Measurements from ENCODE around the gene RAB35. TPM values are rescaled to one million over a fixed set of nuclear protein-coding genes. Genes with fewer than 3 reads are reported as not detected.

Gene RAB35
- total RNA-seq, 1 experiment from 2014 or later: 42.8 TPM

- no peaks in the 10 kb centered on the region for H3K27me3 ChIP-seq (ENCODE audit: control insufficient read depth, insufficient read depth, low read length)
- H3K36me3 ChIP-seq (replicated peaks; ENCODE audit: control insufficient read depth, insufficient read depth, low read length): peaks cover 3% of the 10 kb centered on the region
- no peak overlapping the region for H3K4me3 ChIP-seq (ENCODE audit: insufficient read depth, low read depth, low read length)
- DNase-seq: no peak
Measured at GRCh38 chr12:120091371-120092090, 25.0 kb downstream of the RAB35 start.

GRCh38 chr12:120090626-120091295 lies 25.8 kb downstream of the RAB35 start:
- peak; percentile 38 for DNase-seq
- no peaks in the 10 kb centered on the region for H3K27me3 ChIP-seq (ENCODE audit: control insufficient read depth, insufficient read depth, low read length)
- H3K4me3 ChIP-seq (ENCODE audit: insufficient read depth, low read depth, low read length): no peak overlapping the region
- H3K36me3 ChIP-seq (replicated peaks; ENCODE audit: control insufficient read depth, insufficient read depth, low read length): peaks cover 3% of the 10 kb centered on the region

DNA sequence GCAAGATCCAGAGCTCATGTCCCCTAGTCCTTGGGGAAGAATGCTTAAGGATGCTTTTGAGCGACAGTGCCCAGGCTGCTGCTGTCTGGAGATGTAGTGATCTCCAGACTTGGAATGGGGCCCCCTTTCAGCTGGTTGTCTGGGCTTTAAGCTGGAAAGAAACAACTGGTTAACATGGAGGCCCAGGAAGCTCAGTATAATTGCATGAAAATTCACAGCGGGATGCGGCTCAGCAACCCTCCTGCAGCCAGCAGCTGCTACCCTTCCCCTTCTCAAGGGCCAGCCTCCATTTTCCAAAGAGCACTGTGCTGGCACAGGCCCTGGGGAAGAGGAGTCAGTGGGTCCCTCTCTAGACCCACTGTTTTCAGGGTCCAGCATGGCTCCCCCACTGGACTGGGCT lies 26.3 kb downstream of the RAB35 start:
- Histone ChIP-seq H3K27me3 (ENCODE audit: control insufficient read depth, insufficient read depth, low read length) (no peaks in the 10 kb centered on the region), H3K4me3 (ENCODE audit: insufficient read depth, low read depth, low read length) (no peak overlapping the region), H3K36me3 (replicated peaks; ENCODE audit: control insufficient read depth, insufficient read depth, low read length) (peaks cover 3% of the 10 kb centered on the region)
- DNase-seq: peak; percentile 49

DNA sequence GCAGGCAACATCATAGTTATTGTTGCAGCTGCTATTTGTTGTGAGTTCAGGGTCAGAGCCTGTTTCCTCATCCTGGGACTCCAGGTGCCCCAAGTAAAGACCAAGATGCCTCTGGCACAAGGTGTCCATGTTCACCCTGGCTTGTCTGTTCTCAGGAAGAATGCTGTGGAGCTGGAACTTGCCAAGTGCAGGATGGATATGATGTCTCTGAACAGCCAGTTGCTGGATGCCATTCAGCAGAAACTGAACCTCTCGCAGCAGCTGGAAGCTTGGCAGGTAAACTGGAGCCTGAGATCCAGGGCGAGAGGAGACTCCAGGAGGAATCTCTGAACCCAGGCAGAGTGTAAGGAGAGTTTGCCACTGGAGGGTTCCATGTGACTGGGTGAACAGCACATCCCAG lies 26.8 kb downstream of the RAB35 start:
- no peak overlapping the region for H3K4me3 ChIP-seq (ENCODE audit: insufficient read depth, low read depth, low read length)
- H3K27me3 ChIP-seq (ENCODE audit: control insufficient read depth, insufficient read depth, low read length): no peaks in the 10 kb centered on the region

GRCh38 chr12:120089105-120089504 lies 27.4 kb downstream of the RAB35 start:
- DNase-seq: no peak
- Histone ChIP-seq H3K36me3 (replicated peaks; ENCODE audit: control insufficient read depth, insufficient read depth, low read length) (peaks cover 3% of the 10 kb centered on the region; the same call in 1 of the 2 replicates), H3K27me3 (ENCODE audit: control insufficient read depth, insufficient read depth, low read length) (no peaks in the 10 kb centered on the region), H3K4me3 (ENCODE audit: insufficient read depth, low read depth, low read length) (no peak overlapping the region)

More for the DNA sequence above, 26.8 kb downstream of the RAB35 start:
- peaks cover 3% of the 10 kb centered on the region for H3K36me3 ChIP-seq (replicated peaks; ENCODE audit: control insufficient read depth, insufficient read depth, low read length)
- DNase-seq: no peak

DNA sequence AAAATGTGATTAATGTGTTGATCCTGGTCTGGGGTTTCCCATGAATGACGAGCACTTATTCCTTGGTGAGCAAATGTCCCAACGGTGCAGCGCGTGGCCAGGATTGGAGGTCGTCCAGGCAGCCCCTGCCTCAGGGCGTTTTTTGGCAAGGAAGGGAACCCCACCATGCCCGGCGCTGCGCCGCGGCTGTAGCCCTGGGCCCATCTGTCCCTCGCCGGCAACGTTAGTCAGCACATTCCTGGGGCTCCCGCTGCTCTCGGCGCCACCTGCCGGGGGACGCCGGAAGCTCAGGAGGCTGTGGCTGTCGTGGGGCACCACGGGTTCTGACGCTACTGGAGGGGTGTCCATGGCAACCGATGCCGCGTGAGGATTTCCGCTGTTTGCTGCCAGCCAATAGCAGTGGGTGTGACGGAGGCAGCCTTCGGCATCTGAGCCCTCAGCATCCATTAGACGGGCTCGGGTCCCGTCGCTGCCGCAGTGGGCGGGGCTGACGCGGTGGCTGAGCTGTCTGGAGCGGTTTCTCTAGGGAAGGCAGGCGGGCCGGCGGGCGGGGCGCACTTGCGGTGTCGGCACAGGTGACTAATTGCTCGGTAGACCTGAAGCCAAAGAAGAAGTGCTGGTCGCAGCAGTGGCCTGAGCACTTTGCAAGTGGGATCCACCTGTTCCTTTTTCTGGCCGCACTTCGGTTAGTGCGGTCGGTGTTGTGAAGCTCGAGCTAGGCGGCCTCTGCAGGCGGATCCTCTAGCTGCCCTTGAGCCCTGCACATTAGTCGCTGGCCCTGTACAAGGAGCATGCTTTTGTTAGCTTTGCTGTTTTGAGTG lies 29.5 kb downstream of the RAB35 start:
- peak overlapping the region; percentile 39 for H3K4me3 ChIP-seq (ENCODE audit: insufficient read depth, low read depth, low read length)
- peak; percentile 99 for DNase-seq
- no peaks in the 10 kb centered on the region for H3K27me3 ChIP-seq (ENCODE audit: control insufficient read depth, insufficient read depth, low read length)
- peaks cover 3% of the 10 kb centered on the region; the same call in 1 of the 2 replicates for H3K36me3 ChIP-seq (replicated peaks; ENCODE audit: control insufficient read depth, insufficient read depth, low read length)

DNA sequence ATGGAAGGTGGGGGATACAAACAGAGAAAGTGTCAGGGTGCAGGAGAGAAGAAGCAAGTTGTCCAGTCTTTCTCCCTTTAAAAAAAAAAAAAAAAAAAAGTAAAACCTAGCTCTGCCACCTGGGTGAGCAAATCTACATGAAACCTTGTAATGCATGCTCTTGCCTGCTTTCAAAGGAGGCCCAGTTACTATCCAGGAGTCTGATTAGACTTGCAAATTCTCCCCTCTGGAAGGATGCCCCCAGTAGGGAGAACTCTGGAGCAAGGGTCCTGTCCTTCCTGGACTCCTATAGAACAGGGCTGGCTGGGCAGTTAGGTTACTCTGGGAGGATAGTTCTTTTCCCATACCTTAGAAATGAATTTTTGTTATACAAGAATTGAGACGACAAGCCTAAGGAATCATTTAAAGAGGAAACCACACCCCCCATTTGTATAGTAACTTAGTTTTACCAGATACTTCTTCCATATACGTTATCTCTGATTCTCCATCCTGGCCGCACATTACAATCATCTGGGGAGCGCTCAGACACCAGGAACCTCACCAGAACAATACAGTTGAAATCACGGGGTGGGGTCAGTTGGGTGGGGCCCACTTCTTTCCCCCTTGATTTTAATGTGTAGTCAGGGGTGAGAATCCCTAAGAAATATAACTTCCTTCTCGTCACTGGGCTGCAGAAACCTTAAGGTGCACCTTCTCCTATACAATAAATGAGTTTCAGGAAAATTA lies 30.5 kb downstream of the RAB35 start:
- Histone ChIP-seq H3K4me3 (ENCODE audit: insufficient read depth, low read depth, low read length) (no peak overlapping the region), H3K36me3 (replicated peaks; ENCODE audit: control insufficient read depth, insufficient read depth, low read length) (0 out of 2 replicates have a peak, but pooled peaks cover 2% of the 10 kb centered on the region), H3K27me3 (ENCODE audit: control insufficient read depth, insufficient read depth, low read length) (no peaks in the 10 kb centered on the region)
- peak; percentile 73 for DNase-seq

DNA sequence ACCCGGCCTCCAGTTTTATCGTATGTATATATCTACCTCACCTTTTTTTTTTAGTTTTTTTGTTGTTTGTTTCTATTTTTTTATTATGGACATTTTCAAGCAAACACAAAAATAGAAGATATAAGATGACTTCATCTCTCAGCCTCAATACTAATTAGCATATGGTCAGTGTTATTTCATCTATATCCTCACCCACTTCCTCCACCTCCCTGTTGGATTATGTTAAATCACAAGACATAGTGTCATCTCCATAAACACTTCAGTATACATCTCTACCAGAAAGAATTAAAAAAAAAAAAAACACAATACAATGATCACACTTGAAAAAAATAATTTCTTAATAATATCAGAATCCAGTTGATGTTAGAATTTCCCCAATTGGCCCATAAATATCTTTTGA lies 34.9 kb downstream of the RAB35 start:
- no peak overlapping the region for H3K4me3 ChIP-seq (ENCODE audit: insufficient read depth, low read depth, low read length)

GRCh38 chr12:120079411-120080400 lies 36.8 kb downstream of the RAB35 start:
- H3K36me3 ChIP-seq (replicated peaks; ENCODE audit: control insufficient read depth, insufficient read depth, low read length): no peaks in the 10 kb centered on the region
- no peak overlapping the region for H3K4me3 ChIP-seq (ENCODE audit: insufficient read depth, low read depth, low read length)
- no peak for DNase-seq
- H3K27me3 ChIP-seq (ENCODE audit: control insufficient read depth, insufficient read depth, low read length): no peaks in the 10 kb centered on the region

More for the DNA sequence above, 34.9 kb downstream of the RAB35 start:
- Histone ChIP-seq H3K27me3 (ENCODE audit: control insufficient read depth, insufficient read depth, low read length) (no peaks in the 10 kb centered on the region), H3K36me3 (replicated peaks; ENCODE audit: control insufficient read depth, insufficient read depth, low read length) (no peaks in the 10 kb centered on the region)
- DNase-seq: no peak

- H3K36me3 ChIP-seq (replicated peaks; ENCODE audit: control insufficient read depth, insufficient read depth, low read length): no peaks in the 10 kb centered on the region
- H3K27me3 ChIP-seq (ENCODE audit: control insufficient read depth, insufficient read depth, low read length): no peaks in the 10 kb centered on the region
- DNase-seq: no peak
- no peak overlapping the region for H3K4me3 ChIP-seq (ENCODE audit: insufficient read depth, low read depth, low read length)
Measured at GRCh38 chr12:120078868-120079267, 37.7 kb downstream of the RAB35 start.

DNA sequence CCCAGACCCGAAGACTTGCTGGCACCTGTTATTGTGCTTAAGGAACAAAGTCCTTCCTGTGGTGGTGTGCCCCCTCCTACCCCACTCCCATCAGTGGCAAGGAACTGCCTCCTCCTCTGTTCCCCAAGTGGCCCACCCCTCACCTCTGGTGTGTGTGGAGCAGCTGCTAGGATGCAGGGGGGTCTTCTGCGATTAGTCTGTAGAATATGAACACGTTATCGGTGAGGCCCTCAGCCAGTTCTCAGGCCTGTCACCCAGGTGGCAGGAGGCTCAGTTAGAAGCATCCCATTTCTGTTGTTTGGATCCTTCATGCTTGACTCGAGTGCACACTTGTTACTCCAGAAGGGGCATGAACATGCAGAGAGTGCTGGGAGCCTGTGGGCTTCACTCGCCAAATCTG lies 39.3 kb downstream of the RAB35 start:
- H3K36me3 ChIP-seq (replicated peaks; ENCODE audit: control insufficient read depth, insufficient read depth, low read length): no peaks in the 10 kb centered on the region
- H3K4me3 ChIP-seq (ENCODE audit: insufficient read depth, low read depth, low read length): no peak overlapping the region
- no peaks in the 10 kb centered on the region for H3K27me3 ChIP-seq (ENCODE audit: control insufficient read depth, insufficient read depth, low read length)
- no peak for DNase-seq

- Histone ChIP-seq H3K36me3 (replicated peaks; ENCODE audit: control insufficient read depth, insufficient read depth, low read length) (peaks cover 2% of the 10 kb centered on the region; the same call in 1 of the 2 replicates), H3K27me3 (ENCODE audit: control insufficient read depth, insufficient read depth, low read length) (no peaks in the 10 kb centered on the region), H3K4me3 (ENCODE audit: insufficient read depth, low read depth, low read length) (no peak overlapping the region)
- DNase-seq: no peak
Measured at GRCh38 chr12:120076651-120077050, 39.9 kb downstream of the RAB35 start.

DNA sequence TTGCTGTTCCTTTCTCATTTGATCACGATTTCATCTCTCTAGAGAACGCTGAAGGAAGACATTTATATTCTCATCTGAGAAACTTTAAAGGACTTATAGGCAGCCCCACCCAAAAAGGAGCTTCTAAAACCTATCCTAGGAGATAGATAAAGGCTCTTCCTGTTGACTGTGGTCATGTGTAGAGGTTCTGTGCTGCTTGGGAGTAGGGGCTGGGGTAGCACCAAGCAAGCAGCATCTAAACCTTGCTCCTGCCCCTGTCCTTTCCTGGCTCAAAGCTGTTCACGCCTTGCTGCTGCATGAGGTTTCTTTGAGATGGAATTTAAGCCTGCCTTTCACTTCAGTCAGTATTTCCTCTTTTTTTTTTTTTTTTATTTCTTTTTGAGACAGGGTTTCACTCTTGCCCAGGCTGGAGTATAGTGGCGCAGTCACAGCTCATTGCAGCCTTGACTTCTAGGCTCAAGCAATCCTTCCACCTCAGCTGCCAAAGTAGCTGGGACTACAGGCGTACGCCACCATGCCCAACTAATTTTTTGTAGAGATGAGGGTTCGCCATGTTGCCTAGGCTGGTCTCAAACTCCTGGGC lies 41.4 kb downstream of the RAB35 start:
- H3K36me3 ChIP-seq (replicated peaks; ENCODE audit: control insufficient read depth, insufficient read depth, low read length): peaks cover 3% of the 10 kb centered on the region; the same call in 1 of the 2 replicates
- no peak for DNase-seq
- H3K27me3 ChIP-seq (ENCODE audit: control insufficient read depth, insufficient read depth, low read length): no peaks in the 10 kb centered on the region
- no peak overlapping the region for H3K4me3 ChIP-seq (ENCODE audit: insufficient read depth, low read depth, low read length)
